HG03558 (cell line): ENCODE results near the gene BEND2.

Source experiments
- ATAC-seq: cut with Tn5 transposase; IDR thresholded peaks from one replicate; pipeline ENCODE4 v1.9.1; 2021; ENCODE audit warnings: moderate number of reproducible peaks; ENCODE audit not compliant: unreplicated experiment; ENCODE audit errors: extremely low read depth

Gene BEND2

GRCh38 chrX:18146954-18147353, 73.7 kb downstream of the BEND2 start:
- ATAC-seq: no peak

- ATAC-seq: no peak
Measured at GRCh38 chrX:18146009-18146408, 74.7 kb downstream of the BEND2 start.

GRCh38 chrX:18136816-18137215, 83.9 kb downstream of the BEND2 start:
- ATAC-seq: no peak

GRCh38 chrX:18133605-18134004, 87.1 kb downstream of the BEND2 start:
- no peak for ATAC-seq

GRCh38 chrX:18129690-18130089, 91.0 kb downstream of the BEND2 start:
- no peak for ATAC-seq

- ATAC-seq: no peak
Measured at GRCh38 chrX:18126971-18127370, 93.7 kb downstream of the BEND2 start.

GRCh38 chrX:18119856-18120255, 100.8 kb downstream of the BEND2 start:
- ATAC-seq: no peak
